Chondrocyte (in vitro differentiated cells): ENCODE results near the gene PMF1. TPM values are rescaled to one million over a fixed set of nuclear protein-coding genes. Genes with fewer than 3 reads are reported as not detected.
A peak's percentile ranks its signal among the peaks of the same experiment; 100 is the strongest.

Source experiments
- DNase-seq: peaks from one replicate; pipeline ENCODE4 v3.0.0; 2021; ENCODE audit warnings: mixed read lengths, low spot score
- H3K27ac Mint-ChIP-seq: one replicate; pipeline ENCODE4 v1.8.0; 2021; ENCODE audit warnings: mild to moderate bottlenecking, moderate library complexity, mixed read lengths; ENCODE audit not compliant: unreplicated experiment
- H3K27me3 Mint-ChIP-seq: 2 replicates; pipeline ENCODE4 v1.8.0; 2021; ENCODE audit warnings: low read depth, mixed read lengths
- H3K36me3 Mint-ChIP-seq: 2 replicates; pipeline ENCODE4 v1.8.0; 2021; ENCODE audit warnings: low read depth, mixed read lengths
- H3K4me1 Mint-ChIP-seq: 2 replicates; pipeline ENCODE4 v1.8.0; 2021; ENCODE audit warnings: low read depth, mild to moderate bottlenecking, mixed read lengths
- H3K4me3 Mint-ChIP-seq: one replicate; pipeline ENCODE4 v1.8.0; 2021; ENCODE audit warnings: mild to moderate bottlenecking, moderate library complexity, mixed read lengths; ENCODE audit not compliant: unreplicated experiment
- H3K9me3 Mint-ChIP-seq: 2 replicates; pipeline ENCODE4 v1.8.0; 2021; ENCODE audit warnings: low read depth, mixed read lengths
- total RNA-seq: library from RNA; stranded (reverse); gene quantifications from 3 replicates; pipeline ENCODE4 v1.2.1, GENCODE V29; 2021
- TF ChIP-seq, protein P1 (sequence below): fragments of 200-600 bp; sonication (generic); IDR thresholded peaks from 2 replicates; pipeline ENCODE4 v1.5.0; 2021; ENCODE audit warnings: antibody characterized with exemption, mild to moderate bottlenecking, moderate library complexity

The PMF1 gene
- total RNA-seq, 1 donor from 2014 or later = 38.6 TPM

DNA sequence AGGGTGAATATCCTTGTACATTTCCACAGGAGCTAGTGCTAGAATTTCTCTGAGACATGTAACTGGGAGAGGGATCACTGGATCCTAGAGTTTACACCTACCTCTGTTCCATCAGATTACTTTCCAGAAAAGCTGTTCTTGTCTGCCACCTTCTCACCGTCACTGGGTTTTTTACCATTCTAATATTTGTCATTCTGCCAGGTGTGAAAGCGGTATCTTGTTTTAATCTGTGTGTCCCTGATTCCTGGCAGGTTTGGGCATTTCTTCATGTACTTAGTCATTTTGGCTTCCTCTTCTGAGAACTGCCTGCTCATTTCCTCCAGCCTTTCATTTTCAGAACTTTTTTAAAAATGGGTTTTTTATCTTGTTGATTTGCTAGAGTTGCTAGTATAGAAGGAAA is 5.1 kb downstream of the PMF1 start:
- DNase-seq = no peak

DNA sequence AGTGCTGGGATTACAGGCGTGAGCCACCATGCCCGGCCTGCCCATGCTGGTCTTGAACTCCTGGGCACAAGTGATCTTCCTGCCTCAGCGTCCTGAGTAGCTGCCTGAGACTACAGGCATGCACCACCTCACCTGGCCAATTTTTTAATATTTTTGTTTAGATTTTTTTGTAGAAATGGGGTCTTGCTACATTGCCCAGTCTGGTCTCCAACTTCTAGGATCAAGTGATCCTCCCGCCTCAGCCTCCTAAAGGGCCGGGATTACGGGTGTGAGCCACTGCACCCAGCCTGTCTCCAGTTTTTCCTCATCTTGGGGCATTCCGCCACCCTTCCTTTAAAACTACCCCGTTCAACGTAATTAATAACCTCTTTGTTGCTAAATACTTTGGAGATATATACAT is 7.4 kb downstream of the PMF1 start:
- H3K27ac Mint-ChIP-seq = no peak overlapping the region
- H3K4me3 Mint-ChIP-seq = no peak overlapping the region
- H3K9me3 Mint-ChIP-seq = no peaks in the 10 kb centered on the region
- DNase-seq = no peak
- H3K27me3 Mint-ChIP-seq = no peaks in the 10 kb centered on the region
- TF ChIP-seq, protein P1, sequence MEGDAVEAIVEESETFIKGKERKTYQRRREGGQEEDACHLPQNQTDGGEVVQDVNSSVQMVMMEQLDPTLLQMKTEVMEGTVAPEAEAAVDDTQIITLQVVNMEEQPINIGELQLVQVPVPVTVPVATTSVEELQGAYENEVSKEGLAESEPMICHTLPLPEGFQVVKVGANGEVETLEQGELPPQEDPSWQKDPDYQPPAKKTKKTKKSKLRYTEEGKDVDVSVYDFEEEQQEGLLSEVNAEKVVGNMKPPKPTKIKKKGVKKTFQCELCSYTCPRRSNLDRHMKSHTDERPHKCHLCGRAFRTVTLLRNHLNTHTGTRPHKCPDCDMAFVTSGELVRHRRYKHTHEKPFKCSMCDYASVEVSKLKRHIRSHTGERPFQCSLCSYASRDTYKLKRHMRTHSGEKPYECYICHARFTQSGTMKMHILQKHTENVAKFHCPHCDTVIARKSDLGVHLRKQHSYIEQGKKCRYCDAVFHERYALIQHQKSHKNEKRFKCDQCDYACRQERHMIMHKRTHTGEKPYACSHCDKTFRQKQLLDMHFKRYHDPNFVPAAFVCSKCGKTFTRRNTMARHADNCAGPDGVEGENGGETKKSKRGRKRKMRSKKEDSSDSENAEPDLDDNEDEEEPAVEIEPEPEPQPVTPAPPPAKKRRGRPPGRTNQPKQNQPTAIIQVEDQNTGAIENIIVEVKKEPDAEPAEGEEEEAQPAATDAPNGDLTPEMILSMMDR = no peak
- peaks cover 20% of the 10 kb centered on the region for H3K36me3 Mint-ChIP-seq
- peaks cover 14% of the 10 kb centered on the region for H3K4me1 Mint-ChIP-seq

More for the DNA sequence above, 5.1 kb downstream of the PMF1 start:
- H3K4me1 Mint-ChIP-seq = peaks cover 21% of the 10 kb centered on the region
- no peak overlapping the region for H3K4me3 Mint-ChIP-seq
- no peaks in the 10 kb centered on the region for H3K27me3 Mint-ChIP-seq
- TF ChIP-seq, protein P1 = no peak
- no peak overlapping the region for H3K27ac Mint-ChIP-seq
- H3K36me3 Mint-ChIP-seq = peaks cover 13% of the 10 kb centered on the region
- no peaks in the 10 kb centered on the region for H3K9me3 Mint-ChIP-seq

DNA sequence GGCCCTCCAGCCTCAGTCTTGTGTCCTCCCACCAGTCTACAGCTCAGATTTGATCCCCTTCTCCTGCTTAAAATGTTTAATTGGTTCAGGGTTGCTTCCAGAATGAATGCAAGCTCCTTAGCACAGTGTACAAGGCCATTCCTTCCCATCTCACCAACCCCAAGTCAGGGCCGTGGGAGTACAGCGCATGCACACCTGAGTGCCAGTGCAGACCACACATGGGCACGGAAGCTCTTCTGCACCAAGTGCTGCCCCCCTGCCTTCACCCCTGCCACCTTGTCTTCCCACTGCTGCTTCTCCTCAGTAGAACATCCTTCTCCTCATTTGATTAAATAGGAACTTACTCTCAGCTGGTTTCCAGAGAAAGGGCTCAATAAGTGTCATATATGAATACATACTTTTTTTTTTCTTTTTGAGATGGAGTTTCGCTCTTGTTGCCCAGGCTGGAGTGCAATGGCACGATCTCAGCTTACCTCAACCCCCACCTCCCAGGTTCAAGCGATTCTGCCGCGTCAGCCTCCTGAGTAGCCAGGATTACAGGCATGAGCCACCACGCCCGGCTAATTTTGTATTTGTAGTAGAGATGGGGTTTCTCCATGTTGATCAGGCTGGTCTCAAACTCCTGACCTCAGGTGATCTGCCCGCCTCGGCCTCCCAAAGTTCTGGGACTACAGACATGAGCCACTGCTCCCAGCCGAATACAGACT is 9.3 kb downstream of the PMF1 start:
- peaks cover 17% of the 10 kb centered on the region for H3K4me1 Mint-ChIP-seq
- H3K36me3 Mint-ChIP-seq = peaks cover 20% of the 10 kb centered on the region

DNA sequence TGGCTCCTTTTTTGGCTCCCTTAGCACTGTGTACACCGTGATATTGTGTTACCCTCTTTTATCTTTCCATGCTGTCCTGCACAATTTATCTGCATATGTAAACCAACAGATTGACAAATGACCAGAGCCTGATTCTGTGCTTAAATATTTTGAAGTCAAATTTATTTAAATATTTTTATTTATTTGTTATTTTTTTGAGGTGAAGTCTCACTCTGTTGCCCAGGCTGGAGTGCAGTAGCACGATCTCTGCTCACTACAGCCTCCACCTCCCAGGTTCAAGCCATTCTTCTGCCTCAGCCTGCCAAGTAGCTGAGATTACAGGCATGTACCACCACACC is 12.8 kb downstream of the PMF1 start:
- H3K9me3 Mint-ChIP-seq = no peaks in the 10 kb centered on the region
- no peak for DNase-seq
- H3K27ac Mint-ChIP-seq = peak overlapping the region; percentile 25
- TF ChIP-seq, protein P1 = peak; percentile 47
- H3K27me3 Mint-ChIP-seq = no peaks in the 10 kb centered on the region
- H3K4me1 Mint-ChIP-seq = peaks cover 14% of the 10 kb centered on the region
- no peak overlapping the region for H3K4me3 Mint-ChIP-seq
- peaks cover 23% of the 10 kb centered on the region for H3K36me3 Mint-ChIP-seq

More for the DNA sequence above, 9.3 kb downstream of the PMF1 start:
- no peak overlapping the region for H3K27ac Mint-ChIP-seq
- DNase-seq = no peak
- TF ChIP-seq, protein P1 = no peak
- no peaks in the 10 kb centered on the region for H3K9me3 Mint-ChIP-seq
- H3K27me3 Mint-ChIP-seq = no peaks in the 10 kb centered on the region
- no peak overlapping the region for H3K4me3 Mint-ChIP-seq

DNA sequence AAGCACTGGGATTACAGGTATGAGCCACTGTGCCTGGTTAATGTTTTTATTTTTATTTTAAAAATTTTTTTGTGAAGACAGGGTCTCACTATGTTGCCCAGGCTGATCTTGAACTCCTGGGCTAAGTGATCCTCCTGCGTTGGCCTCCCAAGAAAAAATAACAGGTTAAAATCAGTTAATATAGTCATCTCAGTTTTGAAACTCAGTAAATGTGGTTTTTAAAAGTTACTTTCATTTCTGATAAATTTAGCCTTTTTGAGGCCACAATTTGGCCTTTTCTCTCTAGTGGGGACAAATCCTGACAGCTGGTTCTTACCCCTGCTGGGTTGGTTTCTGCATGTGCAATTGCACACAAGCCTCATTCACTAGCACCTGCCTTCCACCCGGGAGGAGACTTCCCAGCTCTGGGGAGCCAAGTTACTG is 13.3 kb downstream of the PMF1 start:
- TF ChIP-seq, protein P1 = no peak
- Mint-ChIP-seq H3K4me3 (no peak overlapping the region), H3K9me3 (no peaks in the 10 kb centered on the region), H3K4me1 (peaks cover 14% of the 10 kb centered on the region), H3K27me3 (no peaks in the 10 kb centered on the region), H3K27ac (no peak overlapping the region), H3K36me3 (peaks cover 19% of the 10 kb centered on the region)
- DNase-seq = no peak
